ENCODE results near the gene XKR7. TPM values are rescaled to one million over a fixed set of nuclear protein-coding genes. Genes with fewer than 3 reads are reported as not detected.

XKR7 gene
- total RNA-seq, 1 donor from 2014 or later = 0.07 TPM

GRCh38 chr20:31933698-31934097 is 34.3 kb upstream of the XKR7 start:
- no peak overlapping the region for H3K9ac ChIP-seq
- no peaks in the 10 kb centered on the region for H3K4me1 Mint-ChIP-seq
- H3K4me2 ChIP-seq = no peak overlapping the region
- no peaks in the 10 kb centered on the region for H3K9me3 Mint-ChIP-seq
- H3K27ac ChIP-seq = no peak overlapping the region
- H3K27ac Mint-ChIP-seq = no peak overlapping the region
- no peaks in the 10 kb centered on the region for H3K27me3 ChIP-seq
- no peaks in the 10 kb centered on the region for H3K9me3 ChIP-seq (ENCODE audit: low read depth)
- no peaks in the 10 kb centered on the region for H3K79me2 ChIP-seq (ENCODE audit: low read depth)
- H4K20me1 ChIP-seq (ENCODE audit: low read depth) = no peaks in the 10 kb centered on the region
- no peaks in the 10 kb centered on the region for H3K36me3 ChIP-seq
- TF ChIP-seq CTCF (IDR thresholded peaks at IDR 0.05) = no peak
- TF ChIP-seq EZH2 (IDR thresholded peaks at IDR 0.05) = no peak
- no peak for TF ChIP-seq EZH2phosphoT487 (IDR thresholded peaks at IDR 0.05)
- peaks cover 6% of the 10 kb centered on the region for H3K4me1 ChIP-seq
- H3K36me3 Mint-ChIP-seq = no peaks in the 10 kb centered on the region
- peaks cover 4% of the 10 kb centered on the region for H3K27me3 Mint-ChIP-seq (ENCODE audit: insufficient read depth, low read depth)
- no peaks in the 10 kb centered on the region for H3F3A ChIP-seq (ENCODE audit: low read depth)
- H3K4me3 ChIP-seq = no peak overlapping the region
- no peak for DNase-seq (ENCODE audit: low spot score)
- H3K4me3 Mint-ChIP-seq = no peak overlapping the region
- no peak overlapping the region for H2AFZ ChIP-seq (replicated peaks)

DNA sequence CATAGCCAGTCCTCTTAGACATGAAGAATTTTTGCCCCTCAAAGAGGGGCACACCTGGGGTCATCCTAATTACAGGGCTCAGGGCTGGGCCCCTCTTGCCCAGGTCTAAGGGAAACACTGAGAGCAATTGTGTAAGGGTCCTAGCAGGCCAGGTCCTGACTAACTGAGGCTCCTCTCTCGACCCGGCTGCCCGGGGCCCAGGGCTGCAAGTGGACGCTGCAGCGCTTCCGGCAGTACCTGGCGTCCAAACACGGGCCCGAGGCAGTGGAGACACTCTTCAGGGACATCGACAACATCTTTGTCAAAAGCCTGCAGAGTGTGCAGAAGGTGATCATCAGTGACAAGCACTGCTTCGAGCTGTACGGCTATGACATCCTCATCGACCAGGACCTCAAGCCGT is 33.5 kb upstream of the XKR7 start:
- H3F3A ChIP-seq (ENCODE audit: low read depth) = no peaks in the 10 kb centered on the region
- H3K27ac ChIP-seq = no peak overlapping the region
- H2AFZ ChIP-seq (replicated peaks) = no peak overlapping the region
- H3K9me3 ChIP-seq (ENCODE audit: low read depth) = no peaks in the 10 kb centered on the region
- H3K27ac Mint-ChIP-seq = no peak overlapping the region
- no peak for DNase-seq (ENCODE audit: low spot score)
- H3K36me3 ChIP-seq = no peaks in the 10 kb centered on the region
- no peaks in the 10 kb centered on the region for H3K9me3 Mint-ChIP-seq
- H3K4me1 Mint-ChIP-seq = no peaks in the 10 kb centered on the region
- peaks cover 4% of the 10 kb centered on the region for H3K27me3 Mint-ChIP-seq (ENCODE audit: insufficient read depth, low read depth)
- peaks cover 6% of the 10 kb centered on the region for H3K4me1 ChIP-seq
- no peak overlapping the region for H3K4me3 Mint-ChIP-seq
- H4K20me1 ChIP-seq (ENCODE audit: low read depth) = no peaks in the 10 kb centered on the region
- H3K27me3 ChIP-seq = no peaks in the 10 kb centered on the region
- TF ChIP-seq EZH2 (IDR thresholded peaks at IDR 0.05) (no peak), CTCF (IDR thresholded peaks at IDR 0.05) (no peak), EZH2phosphoT487 (IDR thresholded peaks at IDR 0.05) (no peak)
- no peak overlapping the region for H3K9ac ChIP-seq
- H3K4me2 ChIP-seq = no peak overlapping the region
- H3K4me3 ChIP-seq = no peak overlapping the region
- H3K79me2 ChIP-seq (ENCODE audit: low read depth) = no peaks in the 10 kb centered on the region
- H3K36me3 Mint-ChIP-seq = no peaks in the 10 kb centered on the region

DNA sequence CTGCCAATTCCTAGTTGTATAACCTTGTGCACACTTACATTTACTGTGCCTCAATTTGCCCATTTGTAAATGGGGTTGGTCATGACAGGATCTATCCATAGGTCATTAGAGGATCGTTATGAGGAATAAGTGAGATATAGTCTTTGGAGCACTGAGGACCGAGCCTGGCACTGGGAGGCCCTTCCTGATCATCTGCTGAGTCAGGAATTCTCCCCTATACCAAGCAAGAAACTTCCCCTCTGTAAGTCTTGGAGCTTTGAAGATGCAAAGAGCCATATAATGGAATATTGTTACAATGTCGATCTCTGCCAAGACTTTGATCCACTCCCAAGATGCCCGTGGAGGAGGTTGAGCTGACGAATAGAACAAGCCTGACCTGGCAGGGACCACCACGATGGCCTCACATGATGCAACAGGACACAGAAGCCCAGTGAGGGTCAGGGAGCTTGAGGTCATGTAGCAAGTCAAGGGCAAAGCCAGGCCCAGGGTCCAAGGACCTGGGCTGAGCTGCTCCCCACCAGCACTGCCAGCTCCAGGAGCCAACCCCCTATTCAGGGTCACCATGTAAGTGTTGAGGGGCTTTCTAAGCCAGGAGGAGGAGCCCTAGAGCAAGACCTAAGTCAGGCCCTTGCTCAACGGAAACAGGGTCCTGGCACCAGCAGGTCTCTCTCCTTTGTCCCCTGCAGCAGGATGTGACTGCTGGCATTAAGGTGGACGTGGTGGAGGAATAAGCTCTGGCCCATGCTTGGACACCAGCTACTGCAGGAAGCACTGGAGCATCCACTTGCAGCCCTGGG is 32.8 kb upstream of the XKR7 start:
- Histone ChIP-seq H3K4me3 (no peak overlapping the region), H3K4me1 (peaks cover 6% of the 10 kb centered on the region), H3K36me3 (no peaks in the 10 kb centered on the region), H3K27ac (no peak overlapping the region), H3K4me2 (no peak overlapping the region), H3K27me3 (no peaks in the 10 kb centered on the region), H3K9ac (no peak overlapping the region), H3K9me3 (ENCODE audit: low read depth) (no peaks in the 10 kb centered on the region), H3K79me2 (ENCODE audit: low read depth) (no peaks in the 10 kb centered on the region), H2AFZ (replicated peaks) (peak overlapping the region; percentile 85), H4K20me1 (ENCODE audit: low read depth) (no peaks in the 10 kb centered on the region), H3F3A (ENCODE audit: low read depth) (no peaks in the 10 kb centered on the region)
- Mint-ChIP-seq H3K36me3 (no peaks in the 10 kb centered on the region), H3K27ac (no peak overlapping the region), H3K4me3 (no peak overlapping the region), H3K4me1 (no peaks in the 10 kb centered on the region), H3K27me3 (ENCODE audit: insufficient read depth, low read depth) (peaks cover 4% of the 10 kb centered on the region), H3K9me3 (no peaks in the 10 kb centered on the region)
- TF ChIP-seq CTCF (IDR thresholded peaks at IDR 0.05) = peak; percentile 61
- TF ChIP-seq EZH2phosphoT487 (IDR thresholded peaks at IDR 0.05) = no peak
- DNase-seq (ENCODE audit: low spot score) = peak; percentile 73

Measured in neural progenitor cell (in vitro differentiated cells).